Activated CD4-positive, alpha-beta T cell treated with anti-CD3 and anti-CD28 coated beads for 48 hours (primary cell): ENCODE results near the gene SF3B1.
"Not testable (repeated sequence)": the region's sequence is repeated elsewhere in the genome, so short reads cannot be mapped to it uniquely, and the experiment has no call there.

Experiments
- DNase-seq: peaks from one replicate; pipeline ENCODE4 v3.0.0-alpha.2; 2020

The SF3B1 gene

DNA sequence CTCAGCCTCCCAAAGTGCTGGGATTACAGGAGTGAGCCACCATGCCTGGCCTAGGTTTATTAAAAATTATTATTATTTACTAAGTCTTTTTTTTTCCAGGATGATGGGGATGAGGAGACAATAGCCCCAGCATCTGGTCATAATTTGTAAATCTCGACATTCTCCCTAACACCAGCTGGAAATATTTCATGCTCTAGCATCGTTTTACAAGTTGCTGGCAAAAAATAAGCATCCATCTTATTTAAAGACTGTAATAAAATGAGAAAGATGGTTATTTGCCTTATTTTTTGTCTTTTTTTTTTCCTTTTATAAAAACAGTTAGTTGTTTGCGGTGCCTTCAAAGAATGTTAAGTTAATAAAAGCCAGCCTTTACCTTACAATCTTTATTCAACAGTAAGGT, 56.7 kb downstream of the SF3B1 start:
- DNase-seq, result no peak

DNA sequence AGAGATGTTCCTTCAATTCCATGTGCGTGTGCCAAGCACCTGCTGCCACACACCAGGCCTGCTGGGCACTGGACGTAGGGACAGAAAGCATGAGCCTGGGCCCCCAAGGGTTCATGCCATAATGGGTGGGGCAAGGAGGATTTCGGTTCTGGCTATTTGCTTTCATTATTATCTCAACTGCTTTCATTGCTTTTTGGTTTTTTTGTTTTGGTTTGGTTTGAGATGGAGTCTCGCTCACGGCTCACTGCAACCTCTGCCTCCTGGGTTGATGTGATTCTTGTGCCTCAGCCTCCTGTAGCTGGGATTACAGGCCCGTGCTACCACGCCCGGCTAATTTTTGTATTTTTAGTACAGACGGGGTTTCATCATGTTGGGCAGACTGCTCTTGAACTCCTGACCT, 57.2 kb downstream of the SF3B1 start:
- DNase-seq, result no peak

DNA sequence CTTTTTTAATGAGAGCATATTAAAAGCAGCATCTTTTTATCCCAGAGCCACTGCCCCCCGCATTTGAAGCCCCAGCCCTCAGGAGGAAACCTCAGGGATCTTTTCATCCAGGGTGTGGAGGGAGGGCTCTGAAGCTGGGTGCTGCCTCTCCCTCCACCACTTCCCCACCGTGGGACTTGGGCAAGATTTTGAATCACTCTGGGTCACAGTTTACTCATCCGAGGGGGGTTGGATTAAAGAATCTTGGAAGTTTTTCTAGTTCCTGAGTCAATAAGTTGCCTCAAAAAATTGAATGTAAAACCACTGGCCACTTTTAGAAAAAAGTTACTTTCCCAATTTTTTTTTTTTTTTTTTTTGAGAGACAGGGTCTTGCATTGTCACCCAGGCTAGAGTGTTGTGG, 62.2 kb downstream of the SF3B1 start:
- DNase-seq, result no peak

DNA sequence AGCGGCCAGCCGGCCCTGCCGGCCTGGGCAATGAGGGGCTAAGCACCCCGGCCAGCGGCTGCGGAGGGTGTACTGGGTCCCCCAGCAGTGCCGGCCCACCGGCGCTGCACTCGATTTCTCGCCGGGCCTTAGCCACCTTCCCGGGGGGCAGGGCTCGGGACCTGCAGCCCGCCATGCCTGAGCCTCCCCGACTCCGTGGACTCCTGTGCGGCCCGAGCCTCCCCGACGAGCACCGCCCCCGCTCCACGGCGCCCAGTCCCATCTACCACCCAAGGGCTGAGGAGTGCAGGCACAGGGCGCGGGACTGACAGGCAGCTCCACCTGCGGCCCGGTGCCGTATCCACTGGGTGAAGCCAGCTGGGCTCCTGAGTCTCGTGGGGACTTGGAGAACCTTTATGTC, 64.2 kb downstream of the SF3B1 start:
- not testable (repeated sequence) for DNase-seq

DNA sequence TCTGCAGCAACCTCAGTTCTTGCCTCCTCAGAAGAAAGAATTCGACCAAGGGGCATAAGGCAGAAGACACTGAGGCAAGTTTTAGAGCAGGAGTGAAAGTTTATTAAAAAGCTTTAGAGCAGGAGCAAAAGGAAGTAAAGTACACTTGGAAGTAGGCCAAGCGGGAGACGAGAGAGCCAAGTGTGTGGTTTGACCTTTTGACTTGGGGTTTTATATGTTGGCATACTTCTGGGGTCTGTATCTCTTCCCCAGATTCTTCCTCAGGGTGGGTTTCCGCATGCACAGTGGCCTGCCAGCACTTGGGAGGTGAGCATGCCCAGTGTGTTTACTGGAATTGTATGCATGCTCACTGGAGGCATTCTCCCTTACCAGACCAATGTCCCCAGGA, 64.9 kb downstream of the SF3B1 start:
- DNase-seq, result no peak

DNA sequence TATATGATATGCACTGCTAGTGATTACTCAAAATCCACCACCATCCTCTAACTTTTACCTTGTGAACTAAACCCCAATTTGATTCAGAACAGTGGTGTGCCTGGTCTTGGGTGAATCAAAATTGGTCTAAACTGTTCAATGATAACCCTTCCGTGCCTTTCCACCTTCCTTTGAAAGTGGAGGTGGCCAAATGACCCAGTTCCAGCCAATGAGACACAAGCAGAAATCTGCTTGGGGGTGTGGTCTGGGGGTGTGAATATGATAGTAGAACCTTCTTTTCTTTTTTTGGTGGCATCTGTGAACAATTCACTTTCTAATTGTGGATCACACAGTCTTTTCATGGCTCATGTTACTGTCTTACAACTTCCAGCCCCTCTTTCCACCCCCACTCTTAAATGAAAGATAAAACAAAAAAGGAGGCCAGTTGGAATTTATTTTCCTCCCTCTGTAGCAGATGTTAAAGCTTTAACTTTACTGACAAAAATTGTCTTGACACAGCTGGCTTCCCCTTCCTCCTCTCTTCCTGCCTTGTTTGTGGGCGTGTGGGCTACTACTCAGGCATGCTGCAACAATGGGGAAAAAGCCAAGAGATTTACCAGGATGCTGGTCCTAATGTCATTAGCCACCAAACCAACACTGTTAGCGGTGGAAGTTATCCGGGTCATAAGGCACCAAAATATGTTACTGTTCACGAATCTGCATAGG, 65.4 kb downstream of the SF3B1 start:
- DNase-seq, result no peak

DNA sequence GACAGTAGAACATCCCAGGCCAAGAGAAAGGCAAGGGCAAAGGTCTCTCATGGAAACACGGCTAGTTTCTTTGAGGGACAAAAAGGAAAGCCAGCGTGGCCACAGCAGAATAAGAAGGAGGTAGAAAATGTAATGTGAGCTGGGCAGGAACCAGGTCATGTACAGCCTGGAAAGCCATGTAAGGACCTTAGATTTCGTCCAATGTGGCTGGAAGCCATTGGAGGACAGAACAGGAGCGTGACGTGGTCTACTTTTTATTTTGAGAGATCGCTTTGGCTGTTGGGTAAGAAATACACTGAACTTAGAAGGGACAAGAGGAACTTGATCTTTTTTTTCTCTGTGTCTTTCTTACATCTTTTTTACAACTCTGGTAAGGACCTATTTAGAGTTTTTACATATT, 66.4 kb downstream of the SF3B1 start:
- DNase-seq, result no peak

DNA sequence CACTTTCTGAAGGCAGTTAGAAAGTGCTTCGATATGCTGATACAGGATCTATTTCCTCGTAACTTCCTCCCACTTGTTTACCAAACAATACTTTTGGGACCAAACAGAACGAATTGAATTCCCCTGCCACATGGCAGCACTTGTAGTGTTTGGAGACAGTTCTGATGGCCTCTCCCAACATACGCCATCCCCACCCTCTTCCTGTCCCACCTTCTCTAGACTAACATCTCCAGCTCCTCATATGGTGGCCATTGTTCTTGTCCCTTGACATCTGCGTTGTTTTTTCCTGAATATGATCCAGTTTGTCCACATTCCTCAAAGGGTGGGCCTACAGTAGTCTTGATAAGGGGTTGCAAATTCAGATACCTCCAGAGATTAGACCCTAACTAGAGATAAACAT, 70.8 kb downstream of the SF3B1 start:
- DNase-seq, result no peak

DNA sequence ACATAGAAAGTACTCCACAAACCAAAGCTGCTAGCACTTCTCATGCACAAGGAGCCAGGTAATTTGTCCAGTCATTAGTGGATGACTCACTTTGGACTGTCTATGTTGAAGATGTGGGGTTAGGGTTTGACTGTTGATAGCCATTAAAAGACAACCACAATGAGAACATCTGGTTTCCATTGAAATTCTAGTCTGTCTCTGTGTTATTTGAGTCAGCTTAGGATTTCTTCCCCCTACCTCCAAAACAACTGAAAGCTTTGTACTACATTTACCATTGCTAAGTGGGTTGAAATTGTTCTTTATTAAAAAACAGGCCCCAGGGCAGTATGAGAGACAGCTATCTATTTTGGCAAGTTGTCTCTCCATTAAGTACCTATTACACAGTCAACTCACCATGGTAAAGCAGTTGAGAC, 74.1 kb downstream of the SF3B1 start:
- no peak for DNase-seq

DNA sequence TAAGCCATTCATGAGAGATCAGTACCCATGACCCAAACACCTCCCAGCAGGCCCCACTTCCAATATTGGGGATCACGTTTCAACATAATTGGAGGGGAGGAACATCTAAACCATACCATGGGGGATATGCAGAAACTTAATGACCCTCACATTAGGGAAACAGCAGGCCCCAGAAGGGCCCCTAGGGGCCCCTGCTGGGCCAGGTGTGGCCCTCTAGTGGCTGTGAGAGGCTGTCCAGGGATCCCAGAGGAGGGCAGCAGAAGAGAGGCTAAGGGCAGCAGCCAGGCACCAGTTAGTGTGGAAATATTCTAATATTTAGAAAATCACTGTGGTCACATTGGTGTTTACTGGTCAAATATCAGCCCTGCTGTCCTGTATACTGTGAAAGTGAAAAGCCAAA, 75.0 kb downstream of the SF3B1 start:
- DNase-seq, result no peak

DNA sequence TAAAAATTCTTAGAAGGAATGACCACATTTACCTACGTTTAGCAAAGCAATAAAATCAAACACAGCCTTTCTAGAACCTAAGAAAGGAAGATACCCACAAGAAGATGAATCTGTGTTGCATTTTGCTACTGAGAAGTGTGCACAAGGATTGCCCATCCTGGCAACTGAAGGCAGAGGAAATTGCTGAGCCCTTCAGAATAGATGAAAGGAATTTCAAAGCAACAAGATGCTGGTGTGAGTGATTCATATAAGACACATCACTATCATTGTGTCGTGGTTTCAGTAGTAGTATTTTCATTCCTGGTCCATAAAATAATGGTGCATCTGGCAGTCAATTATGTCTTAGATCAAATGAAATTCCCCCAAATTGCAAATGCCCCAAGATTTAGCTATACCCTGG, 75.9 kb downstream of the SF3B1 start:
- DNase-seq, result no peak

DNA sequence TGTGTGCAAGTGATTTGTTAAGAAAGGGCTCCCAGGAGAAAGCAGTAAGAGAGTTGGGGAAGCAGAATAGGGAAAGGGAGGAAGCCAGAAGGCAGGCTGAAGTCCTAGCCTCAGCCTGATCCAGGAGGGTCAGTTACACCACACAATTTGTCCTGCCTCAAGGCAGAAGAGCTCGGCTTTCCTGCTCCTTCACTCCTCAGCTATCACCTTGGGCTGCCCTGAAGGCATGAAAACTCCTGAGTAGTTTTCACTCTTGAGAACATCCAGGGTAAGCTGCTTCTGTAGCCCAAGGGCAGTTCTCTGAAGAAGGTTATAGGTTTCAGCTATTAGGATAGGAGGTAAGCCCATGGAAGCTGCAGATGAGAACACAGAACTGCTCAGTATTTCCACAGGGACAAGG, 76.8 kb downstream of the SF3B1 start:
- DNase-seq, result no peak

DNA sequence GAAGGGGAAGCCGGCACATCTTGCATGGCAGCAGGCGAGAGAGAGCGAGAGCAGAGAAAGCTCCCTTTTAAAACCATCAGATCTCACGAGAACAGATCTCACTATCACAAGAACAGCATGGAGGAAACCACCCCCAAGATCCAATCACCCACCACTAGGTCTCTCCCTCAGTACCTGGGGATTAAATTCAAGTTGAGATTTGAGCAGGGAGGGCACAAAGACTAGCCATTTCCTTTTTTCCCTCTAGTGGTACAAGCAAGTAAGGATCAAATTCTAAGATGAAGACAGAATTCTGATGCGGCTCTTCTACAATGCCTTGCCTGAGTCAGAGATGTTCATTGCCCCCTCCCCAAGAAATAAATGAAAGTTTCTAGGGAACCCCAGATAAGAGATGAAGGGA, 78.7 kb downstream of the SF3B1 start:
- DNase-seq, result peak; percentile 22

DNA sequence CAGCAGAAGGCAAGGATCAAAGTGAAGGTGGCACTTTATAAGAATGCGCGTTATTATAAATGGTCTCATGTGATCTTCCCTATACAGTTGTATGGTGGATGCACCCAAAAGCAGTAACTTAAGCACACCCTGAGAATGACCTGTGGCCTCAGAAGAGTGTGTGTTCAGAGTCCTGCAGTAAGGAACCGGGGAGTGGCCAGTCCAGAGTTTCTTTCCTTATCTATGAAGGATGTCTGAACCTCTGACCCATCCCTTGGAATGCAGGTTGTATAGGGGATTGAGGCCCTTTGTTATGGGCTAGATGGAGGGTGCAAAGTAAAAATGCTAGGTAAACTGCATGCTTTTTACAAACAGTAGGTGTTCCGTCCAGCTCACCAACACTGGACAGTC, 80.7 kb downstream of the SF3B1 start:
- DNase-seq, result no peak

DNA sequence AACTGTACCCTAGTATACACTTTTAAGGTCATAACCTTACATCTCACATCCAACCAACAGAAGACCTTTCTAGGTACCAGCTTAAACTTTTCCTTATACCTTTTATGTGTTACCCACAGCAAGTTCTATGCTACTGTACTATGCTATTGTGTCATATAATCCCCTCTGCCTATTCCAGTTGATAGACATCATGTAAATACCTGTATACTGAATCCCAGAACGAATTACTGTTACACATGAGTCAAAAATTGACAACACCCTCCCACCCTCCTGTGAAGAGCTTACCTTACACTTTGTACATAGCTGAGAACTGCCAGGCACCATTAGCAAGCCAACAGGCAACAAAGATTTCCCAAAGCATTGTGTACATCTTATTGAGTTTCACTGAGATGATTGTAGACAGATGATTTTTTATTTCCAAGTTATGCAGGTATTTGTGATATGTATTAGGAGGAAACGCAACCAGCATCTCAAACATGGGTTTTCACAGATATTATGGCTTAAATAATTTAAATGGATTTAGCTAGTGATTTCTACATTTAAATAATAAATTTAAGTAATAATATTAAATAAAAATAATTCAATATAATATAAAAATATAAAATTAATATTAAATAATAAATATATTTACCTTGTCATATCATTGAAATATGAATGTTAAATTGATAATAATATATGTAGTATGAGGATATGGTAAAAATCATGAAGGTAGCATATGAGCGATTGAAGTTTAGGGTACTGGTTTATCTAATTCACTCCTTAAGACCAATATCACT, 81.2 kb downstream of the SF3B1 start:
- no peak for DNase-seq

DNA sequence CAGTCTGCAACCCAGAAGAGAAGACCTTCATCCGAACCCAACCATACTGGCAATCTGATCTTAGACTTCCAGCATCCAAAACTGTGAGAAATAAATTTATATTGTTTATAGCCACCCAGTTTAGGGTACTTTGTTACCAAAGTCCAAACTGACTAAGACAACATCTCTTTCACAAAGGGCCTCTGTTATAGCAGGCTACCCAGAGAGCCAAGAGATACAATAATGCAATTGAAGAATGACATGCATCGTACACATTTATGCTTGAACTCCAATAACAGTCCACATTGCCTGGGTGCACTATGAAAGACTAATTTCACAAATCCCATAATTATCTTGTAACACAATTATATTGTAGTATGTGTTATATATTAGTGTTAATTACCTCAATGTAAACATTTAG, 85.1 kb downstream of the SF3B1 start:
- no peak for DNase-seq

DNA sequence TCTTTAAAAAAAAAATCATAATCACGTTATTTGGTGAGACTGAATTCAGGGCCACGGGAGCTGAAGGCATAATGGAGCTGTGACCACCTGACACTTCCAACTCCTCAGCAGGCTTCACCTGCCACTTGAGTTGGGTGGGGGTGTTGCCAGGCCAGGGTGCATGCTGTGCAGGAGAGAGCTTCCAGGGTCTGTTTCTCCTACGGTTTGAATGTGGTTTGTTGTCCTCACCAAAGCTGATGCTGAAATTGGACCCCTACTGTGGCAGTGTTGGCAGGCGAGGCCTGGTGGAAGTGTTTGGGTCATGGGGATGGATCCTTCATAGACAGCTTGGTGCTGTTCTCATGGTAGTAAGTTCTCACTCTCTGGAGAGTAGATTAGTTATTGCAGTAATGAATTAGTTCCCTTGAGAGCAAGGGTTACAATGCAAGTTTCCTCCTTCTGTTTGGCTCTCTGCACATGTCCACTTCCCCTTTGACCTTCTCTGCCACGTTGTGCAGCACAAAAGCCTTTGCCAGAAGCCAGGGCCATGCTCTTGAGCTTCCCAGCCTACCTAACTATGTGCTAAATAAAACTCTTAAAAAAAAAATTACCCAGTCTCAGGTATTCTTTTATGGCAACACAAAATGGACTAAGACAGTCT, 86.0 kb downstream of the SF3B1 start:
- DNase-seq, result no peak

DNA sequence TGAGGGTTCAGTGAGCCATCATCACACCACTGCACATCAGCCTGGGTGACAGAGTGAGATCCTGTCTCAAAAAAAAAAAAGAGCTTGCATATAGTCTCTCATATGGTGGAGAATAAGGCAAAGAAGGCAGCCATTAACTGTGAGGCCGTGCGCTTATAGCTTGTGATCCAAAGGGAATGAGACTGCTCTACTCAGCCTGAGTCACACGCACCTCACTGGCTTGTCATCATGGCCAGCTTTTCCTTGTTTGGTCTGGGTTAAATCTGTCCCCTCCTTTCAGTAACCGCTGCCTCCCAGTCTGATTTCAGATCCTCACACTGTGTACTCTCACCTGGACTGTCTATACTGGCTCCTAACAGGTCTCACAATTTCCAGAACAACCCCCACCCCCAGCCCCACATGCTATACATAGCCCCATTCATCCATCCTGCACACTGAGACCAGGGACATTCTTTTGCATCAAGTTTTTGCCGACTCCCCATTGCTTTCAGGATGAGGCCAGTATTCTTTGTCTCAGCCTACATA, 88.9 kb downstream of the SF3B1 start:
- no peak for DNase-seq

DNA sequence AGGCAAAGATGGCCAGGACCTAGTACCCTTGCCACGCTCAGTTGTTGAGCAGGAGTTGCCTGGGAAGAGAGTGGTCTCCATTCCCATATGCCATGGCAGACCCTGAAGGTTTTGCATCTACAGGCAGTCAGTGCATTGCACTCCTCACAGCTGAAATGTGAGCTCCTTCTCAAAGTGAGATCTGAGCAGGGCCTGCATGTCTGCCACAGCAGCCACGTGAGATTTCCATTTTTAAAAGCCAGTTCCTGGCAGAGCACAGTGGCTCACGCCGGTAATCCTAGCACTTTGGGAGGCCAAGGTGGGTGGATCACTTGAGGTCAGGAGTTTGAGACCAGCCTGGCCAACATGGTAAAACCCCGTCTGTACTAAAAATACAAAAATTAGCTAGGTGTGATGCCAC, 90.9 kb downstream of the SF3B1 start:
- DNase-seq, result not testable (repeated sequence)

DNA sequence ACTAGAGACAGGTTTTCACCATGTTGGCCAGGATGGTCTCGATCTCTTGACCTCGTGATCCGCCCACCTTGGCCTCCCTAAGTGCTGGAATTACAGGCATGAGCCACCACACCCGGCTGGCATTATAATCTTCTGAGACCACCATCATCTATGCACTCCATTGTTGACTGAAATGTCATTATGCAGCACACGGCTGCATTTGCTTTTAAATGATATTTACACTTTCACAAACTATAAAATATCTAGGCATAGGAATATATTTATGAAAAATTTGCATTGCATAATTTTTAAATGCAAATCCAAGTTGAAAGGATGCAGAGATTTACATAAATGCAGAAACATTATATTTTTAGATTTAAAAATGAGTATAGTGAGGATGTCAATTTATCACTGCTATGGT, 94.2 kb downstream of the SF3B1 start:
- DNase-seq, result no peak
